Smooth muscle cell (in vitro differentiated cells): ENCODE data around the gene PLA2G6. TPM values are rescaled to one million over a fixed set of nuclear protein-coding genes. Genes with fewer than 3 reads are reported as not detected.

Source experiments
- DNase-seq: peaks from one replicate; lab custom pipeline; 2025; ENCODE audit not compliant: unreplicated experiment; lab: John Stamatoyannopoulos, UW
- H2AFZ ChIP-seq: fragments of 200-600 bp; sonication (generic); 2 replicates; pipeline ENCODE4 v1.6.0; 2016; ENCODE audit warnings: antibody characterized with exemption, low read depth, mild to moderate bottlenecking
- H3F3A ChIP-seq: fragments of 200-600 bp; sonication (generic); 2 replicates; pipeline ENCODE4 v1.6.0; 2017; ENCODE audit warnings: antibody characterized with exemption, low read depth
- H3K27ac ChIP-seq: fragments of 200-600 bp; sonication (generic); 2 replicates; pipeline ENCODE4 v1.5.1; 2016; ENCODE audit warnings: low read depth, mild to moderate bottlenecking
- H3K27me3 ChIP-seq: fragments of 200-600 bp; sonication (generic); 2 replicates; pipeline ENCODE4 v1.6.1; 2016; ENCODE audit warnings: low read depth, mild to moderate bottlenecking
- H3K36me3 ChIP-seq: fragments of 200-600 bp; sonication (generic); 2 replicates; pipeline ENCODE4 v1.5.1; 2016; ENCODE audit warnings: low read depth
- H3K4me1 ChIP-seq: fragments of 200-600 bp; sonication (generic); 2 replicates; pipeline ENCODE4 v1.5.1; 2016; ENCODE audit warnings: low read depth
- H3K4me2 ChIP-seq: fragments of 200-600 bp; sonication (generic); 2 replicates; pipeline ENCODE4 v1.6.0; 2016; ENCODE audit warnings: mild to moderate bottlenecking
- H3K4me3 ChIP-seq: fragments of 200-600 bp; sonication (generic); 2 replicates; pipeline ENCODE4 v1.5.1; 2016; ENCODE audit warnings: mild to moderate bottlenecking
- H3K79me2 ChIP-seq: fragments of 200-600 bp; sonication (generic); 2 replicates; pipeline ENCODE4 v1.6.0; 2016; ENCODE audit warnings: low read depth, mild to moderate bottlenecking
- H3K9ac ChIP-seq: fragments of 200-600 bp; sonication (generic); 2 replicates; pipeline ENCODE4 v1.6.0; 2016; ENCODE audit warnings: low read depth
- H3K9me3 ChIP-seq: fragments of 200-600 bp; sonication (generic); replicated peaks from 2 replicates; pipeline ENCODE4 v1.5.1; 2016; ENCODE audit warnings: low read depth
- H4K20me1 ChIP-seq: fragments of 200-600 bp; sonication (generic); 2 replicates; pipeline ENCODE4 v1.6.0; 2016; ENCODE audit warnings: low read depth
- WGBS: methylation state at CpG from one replicate; pipeline ENCODE4 v1.1.7; 2016; ENCODE audit warnings: low lambda C conversion rate; 5-methylcytosine and 5-hydroxymethylcytosine counted together
- polyA plus RNA-seq: library from polyadenylated mRNA; unstranded; fragments of >200 nt; fragmentation: Nextera tagmentation; extraction: Ambion mirVana; gene quantifications from 2 replicates; pipeline ENCODE4 v1.2.1, GENCODE V29; 2016
- total RNA-seq: library from RNA; depleted of rRNA; stranded (reverse); fragments of >200 nt; gene quantifications from 2 replicates; pipeline ENCODE4 v1.2.3, GENCODE V29; 2014
- TF ChIP-seq, protein P1 (sequence below): fragments of 200-600 bp; sonication (generic); IDR thresholded peaks from 2 replicates; pipeline ENCODE4 v1.5.1; 2017; ENCODE audit warnings: borderline replicate concordance, mild to moderate bottlenecking, antibody characterized with exemption; ENCODE audit not compliant: insufficient read depth, poor library complexity, severe bottlenecking

Gene PLA2G6
- total and polyA plus RNA-seq, 2 experiments from 2014 or later, result 6.1 to 8.9 TPM

DNA sequence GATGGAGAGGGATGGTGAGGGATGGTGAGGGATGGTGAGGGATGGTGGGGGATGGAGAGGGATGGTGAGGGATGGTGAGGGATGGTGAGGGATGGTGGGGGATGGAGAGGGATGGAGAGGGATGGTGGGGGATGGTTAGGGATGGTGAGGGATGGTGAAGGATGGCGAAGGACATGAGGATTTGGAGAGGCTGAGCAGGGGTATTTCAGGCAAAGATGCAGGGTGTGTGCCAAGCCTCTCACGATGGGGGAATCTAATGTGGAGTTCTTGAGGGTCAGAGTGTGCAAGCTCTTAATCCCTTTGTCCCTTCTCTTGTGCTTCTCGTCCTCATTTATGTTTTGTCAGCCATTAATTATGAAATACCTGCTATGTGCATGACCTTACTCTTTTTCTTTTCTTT lies 7.5 kb upstream of the PLA2G6 start:
- DNase-seq, result no peak
- Histone ChIP-seq H3K4me2 (no peak overlapping the region), H3K4me3 (no peak overlapping the region), H3K79me2 (no peaks in the 10 kb centered on the region), H3K9me3 (no peaks in the 10 kb centered on the region), H3K36me3 (no peaks in the 10 kb centered on the region), H3K9ac (no peak overlapping the region), H3K27me3 (no peaks in the 10 kb centered on the region), H3K27ac (no peak overlapping the region), H4K20me1 (no peaks in the 10 kb centered on the region), H3F3A (no peaks in the 10 kb centered on the region), H3K4me1 (no peaks in the 10 kb centered on the region), H2AFZ (no peak overlapping the region)
- TF ChIP-seq, protein P1, sequence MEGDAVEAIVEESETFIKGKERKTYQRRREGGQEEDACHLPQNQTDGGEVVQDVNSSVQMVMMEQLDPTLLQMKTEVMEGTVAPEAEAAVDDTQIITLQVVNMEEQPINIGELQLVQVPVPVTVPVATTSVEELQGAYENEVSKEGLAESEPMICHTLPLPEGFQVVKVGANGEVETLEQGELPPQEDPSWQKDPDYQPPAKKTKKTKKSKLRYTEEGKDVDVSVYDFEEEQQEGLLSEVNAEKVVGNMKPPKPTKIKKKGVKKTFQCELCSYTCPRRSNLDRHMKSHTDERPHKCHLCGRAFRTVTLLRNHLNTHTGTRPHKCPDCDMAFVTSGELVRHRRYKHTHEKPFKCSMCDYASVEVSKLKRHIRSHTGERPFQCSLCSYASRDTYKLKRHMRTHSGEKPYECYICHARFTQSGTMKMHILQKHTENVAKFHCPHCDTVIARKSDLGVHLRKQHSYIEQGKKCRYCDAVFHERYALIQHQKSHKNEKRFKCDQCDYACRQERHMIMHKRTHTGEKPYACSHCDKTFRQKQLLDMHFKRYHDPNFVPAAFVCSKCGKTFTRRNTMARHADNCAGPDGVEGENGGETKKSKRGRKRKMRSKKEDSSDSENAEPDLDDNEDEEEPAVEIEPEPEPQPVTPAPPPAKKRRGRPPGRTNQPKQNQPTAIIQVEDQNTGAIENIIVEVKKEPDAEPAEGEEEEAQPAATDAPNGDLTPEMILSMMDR, result no peak
- WGBS, result 84% methylated on average over 2 of the region's 3 CpGs

DNA sequence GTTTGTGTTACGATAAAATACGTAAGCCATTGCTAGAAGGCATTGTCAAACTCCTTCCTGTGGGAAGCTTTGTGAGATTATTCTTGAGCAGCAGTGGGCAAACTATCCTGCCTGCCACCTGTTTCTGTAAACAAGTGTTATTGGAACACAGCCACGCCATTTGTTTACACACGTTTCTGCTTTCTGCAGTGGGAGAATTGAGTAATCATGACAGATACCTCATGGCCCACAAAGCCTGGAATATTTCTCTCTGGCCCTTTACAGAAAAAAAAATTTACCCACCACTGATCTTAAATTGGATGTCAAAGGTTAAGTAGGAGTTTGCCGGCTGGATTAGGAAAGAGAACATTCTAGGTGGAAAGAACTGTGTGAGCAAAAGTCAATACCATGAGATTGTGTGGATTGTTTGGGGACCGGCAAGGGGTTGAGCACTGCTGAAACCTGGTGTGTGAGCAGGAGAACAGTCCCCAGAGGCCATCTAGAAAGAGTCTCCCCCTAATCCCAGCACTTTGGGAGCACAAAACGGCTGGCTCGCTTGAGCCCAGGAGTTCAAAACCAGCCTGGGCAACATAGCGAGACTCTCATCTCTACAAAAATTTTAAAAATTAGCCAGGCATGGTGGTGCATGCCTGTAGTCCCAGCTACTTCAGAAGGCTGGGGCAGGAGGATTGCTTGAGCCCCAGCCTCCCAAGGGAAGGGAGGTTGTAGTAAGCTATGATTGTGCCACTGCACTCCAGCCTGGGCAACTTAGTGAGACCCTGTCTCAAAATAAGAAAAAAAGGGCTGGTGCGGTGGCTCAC lies 6.0 kb upstream of the PLA2G6 start:
- Histone ChIP-seq H3K4me3 (no peak overlapping the region), H4K20me1 (no peaks in the 10 kb centered on the region), H3K4me1 (no peaks in the 10 kb centered on the region), H3K27me3 (no peaks in the 10 kb centered on the region), H3K4me2 (no peak overlapping the region), H3K9ac (no peak overlapping the region), H3F3A (no peaks in the 10 kb centered on the region), H2AFZ (no peak overlapping the region), H3K79me2 (no peaks in the 10 kb centered on the region), H3K36me3 (no peaks in the 10 kb centered on the region), H3K9me3 (no peaks in the 10 kb centered on the region), H3K27ac (no peak overlapping the region)
- 77% methylated on average over 10 of the region's 10 CpGs for WGBS
- DNase-seq, result no peak
- TF ChIP-seq, protein P1, result no peak

DNA sequence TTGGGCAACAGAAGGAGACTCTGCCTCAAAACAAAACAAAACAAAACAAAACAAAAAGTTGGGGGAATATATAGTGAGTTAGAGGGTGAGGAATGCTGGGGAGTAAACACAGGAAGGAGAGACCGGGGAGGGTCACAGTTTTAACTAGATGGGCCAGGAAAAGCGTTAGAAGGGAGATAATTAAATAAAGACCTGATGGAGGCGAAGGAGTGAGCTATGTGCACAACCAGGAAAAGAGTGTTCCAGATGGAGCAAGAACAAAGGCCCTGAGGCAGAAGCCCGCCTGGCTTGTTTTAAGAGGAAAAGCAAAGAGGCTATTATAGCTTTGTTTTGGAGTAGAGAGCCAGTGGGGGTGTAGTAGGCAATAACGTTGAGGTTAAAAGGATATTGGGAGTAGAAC lies 4.8 kb upstream of the PLA2G6 start:
- Histone ChIP-seq H3K4me2 (no peak overlapping the region), H2AFZ (no peak overlapping the region), H4K20me1 (no peaks in the 10 kb centered on the region), H3K27ac (no peak overlapping the region), H3K36me3 (no peaks in the 10 kb centered on the region), H3K4me3 (no peak overlapping the region), H3F3A (peaks cover under 1% of the 10 kb centered on the region), H3K27me3 (no peaks in the 10 kb centered on the region), H3K79me2 (no peaks in the 10 kb centered on the region), H3K9ac (no peak overlapping the region), H3K4me1 (no peaks in the 10 kb centered on the region), H3K9me3 (no peaks in the 10 kb centered on the region)
- no peak for DNase-seq
- TF ChIP-seq, protein P1, result no peak
- 67% methylated on average over 5 of the region's 5 CpGs for WGBS

DNA sequence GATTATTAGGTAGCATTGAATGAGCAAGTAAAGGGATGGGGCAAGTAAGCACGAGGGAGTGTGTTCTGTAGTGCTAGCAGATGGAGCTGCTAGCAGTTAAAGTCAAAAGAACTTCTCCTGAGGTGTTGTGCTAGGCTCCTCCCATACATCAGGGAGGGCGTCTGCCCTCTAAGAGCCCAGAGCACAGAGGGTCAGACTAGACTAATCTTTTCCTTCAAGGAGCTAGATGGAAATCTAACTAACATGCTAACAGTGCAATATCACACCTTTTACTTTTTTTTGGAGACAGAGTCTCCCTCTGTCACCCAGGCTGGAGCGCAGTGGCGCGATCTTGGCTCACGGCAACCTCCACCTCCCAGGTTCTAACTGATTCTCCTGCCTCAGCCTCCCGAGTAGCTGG lies 3.2 kb upstream of the PLA2G6 start:
- Histone ChIP-seq H3K4me1 (peaks cover 12% of the 10 kb centered on the region), H3K79me2 (no peaks in the 10 kb centered on the region), H3K4me3 (no peak overlapping the region), H3K9me3 (no peaks in the 10 kb centered on the region), H3K27me3 (no peaks in the 10 kb centered on the region), H3K27ac (no peak overlapping the region), H3F3A (peaks cover 14% of the 10 kb centered on the region), H3K9ac (no peak overlapping the region), H3K36me3 (no peaks in the 10 kb centered on the region), H2AFZ (no peak overlapping the region), H4K20me1 (no peaks in the 10 kb centered on the region), H3K4me2 (no peak overlapping the region)
- 78% methylated on average over 7 of the region's 7 CpGs for WGBS
- TF ChIP-seq, protein P1, result no peak
- no peak for DNase-seq
